Stomach smooth muscle (tissue), 2 donors: ENCODE data around the gene ETV6.
A peak's percentile ranks its signal among the peaks of the same experiment; 100 is the strongest.
"Not testable (repeated sequence)": the region's sequence is repeated elsewhere in the genome, so short reads cannot be mapped to it uniquely, and the experiment has no call there.

Experiments used
- H3K27ac ChIP-seq: one replicate; pipeline ENCODE4 v1.7.0; 2013; ENCODE audit warnings: mild to moderate bottlenecking, low read length, inconsistent platforms
- H3K27me3 ChIP-seq, 2 donors: one replicate each; pipeline ENCODE4 v1.7.0; 2013; ENCODE audit warnings: low read length in 2 of 2; ENCODE audit not compliant: insufficient read depth in 2 of 2, control insufficient read depth in 1 of 2
- H3K36me3 ChIP-seq, 2 donors: one replicate each; pipeline ENCODE4 v1.7.0; 2013; ENCODE audit warnings: low read length in 2 of 2; ENCODE audit not compliant: control insufficient read depth in 2 of 2, insufficient read depth in 2 of 2
- H3K4me1 ChIP-seq: one replicate; pipeline ENCODE4 v1.7.0; 2013; ENCODE audit warnings: low read length; ENCODE audit not compliant: control insufficient read depth, insufficient read depth
- H3K4me3 ChIP-seq, 2 donors: one replicate each; pipeline ENCODE4 v1.7.0; 2013; ENCODE audit warnings: low read length in 2 of 2
- H3K9ac ChIP-seq, 2 donors: one replicate each; pipeline ENCODE4 v1.7.0; 2013; ENCODE audit warnings: low read length in 2 of 2, mild to moderate bottlenecking in 1 of 2
- H3K9me3 ChIP-seq, 2 donors: one replicate each; pipeline ENCODE4 v1.7.0; 2013; ENCODE audit warnings: low read length in 2 of 2; ENCODE audit not compliant: control insufficient read depth in 2 of 2
- donor health status: healthy.
- donor health status: Pancreatic carcinoma.

The ETV6 gene

DNA sequence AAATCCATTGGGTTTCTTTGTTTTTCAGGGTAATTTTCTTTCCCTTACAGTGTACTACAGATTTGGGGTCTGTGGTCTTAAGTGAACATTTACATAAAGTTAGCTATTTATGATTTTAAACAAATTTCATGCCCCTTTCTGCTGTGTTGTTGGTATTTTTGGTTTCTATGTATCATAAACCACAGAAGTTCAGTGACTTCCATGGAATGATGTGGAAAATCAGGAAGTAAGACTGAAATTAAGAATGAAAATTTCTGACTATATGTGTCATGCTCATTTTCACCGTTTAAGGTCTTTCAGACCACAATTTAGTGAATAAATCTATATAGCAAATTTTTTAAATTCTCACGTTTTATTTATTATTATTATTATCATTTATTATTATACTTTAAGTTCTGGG lies 31.7 kb downstream of the ETV6 start:
- no peaks in the 10 kb centered on the region for H3K9me3 ChIP-seq
- no peak overlapping the region for H3K9ac ChIP-seq
- H3K27me3 ChIP-seq = no peaks in the 10 kb centered on the region
- no peak overlapping the region for H3K27ac ChIP-seq
- H3K36me3 ChIP-seq = peaks cover 0 to 2% of the 10 kb centered on the region in 2 donors
- no peak overlapping the region for H3K4me3 ChIP-seq
- peaks cover 12% of the 10 kb centered on the region for H3K4me1 ChIP-seq

- not testable (repeated sequence) for H3K9me3 ChIP-seq, H3K27ac ChIP-seq, H3K36me3 ChIP-seq, H3K27me3 ChIP-seq, H3K4me3 ChIP-seq, H3K9ac ChIP-seq
- peaks cover 10% of the 10 kb centered on the region for H3K4me1 ChIP-seq
These were observed 32.2 kb downstream of the ETV6 start for GRCh38 chr12:11681695-11682094.

DNA sequence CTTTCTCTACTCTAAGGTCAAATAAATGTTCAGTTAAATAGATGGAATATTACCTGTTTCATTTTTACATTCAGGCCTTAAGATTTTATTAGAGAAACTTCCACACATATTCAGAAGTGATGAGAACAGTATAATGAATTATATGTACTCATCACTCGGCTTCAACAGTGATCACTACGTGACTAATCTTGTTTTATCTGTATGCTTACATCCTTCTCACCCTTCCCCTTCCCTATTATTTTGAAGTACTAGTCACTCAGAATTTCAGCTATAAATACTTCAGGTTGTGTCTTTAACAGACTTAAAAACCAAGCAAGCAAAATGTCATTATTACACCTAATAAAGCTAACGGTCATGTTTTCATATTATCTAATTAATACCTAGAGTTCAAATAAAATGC lies 34.9 kb downstream of the ETV6 start:
- no peaks in the 10 kb centered on the region for H3K9me3 ChIP-seq
- no peak overlapping the region for H3K4me3 ChIP-seq
- no peak overlapping the region for H3K9ac ChIP-seq
- H3K27ac ChIP-seq = no peak overlapping the region
- no peaks in the 10 kb centered on the region for H3K27me3 ChIP-seq
- H3K4me1 ChIP-seq = peaks cover 20% of the 10 kb centered on the region
- no peaks in the 10 kb centered on the region for H3K36me3 ChIP-seq

DNA sequence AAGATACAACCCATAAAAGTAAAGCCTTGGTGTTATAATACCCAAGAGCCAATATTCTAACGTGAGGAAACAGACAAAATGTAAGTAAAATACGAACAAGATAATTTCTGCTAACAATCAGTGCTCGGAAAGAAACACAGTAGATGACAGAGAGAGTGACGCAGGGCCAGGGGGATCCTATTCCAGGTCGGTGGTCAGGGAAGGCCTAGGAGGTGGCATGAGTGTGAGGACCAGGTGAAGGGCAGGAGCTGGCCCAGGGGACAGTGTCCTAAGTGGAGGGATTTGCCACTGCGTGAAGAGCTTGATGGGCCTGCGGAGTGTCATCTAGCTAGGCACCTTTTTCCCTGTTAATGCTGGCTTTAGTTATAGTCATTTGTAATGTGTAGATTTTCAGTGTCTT lies 35.3 kb downstream of the ETV6 start:
- H3K9ac ChIP-seq = no peak overlapping the region
- no peaks in the 10 kb centered on the region for H3K9me3 ChIP-seq
- peaks cover 21% of the 10 kb centered on the region for H3K4me1 ChIP-seq
- no peak overlapping the region for H3K27ac ChIP-seq
- H3K4me3 ChIP-seq = no peak overlapping the region
- no peaks in the 10 kb centered on the region for H3K36me3 ChIP-seq
- no peaks in the 10 kb centered on the region for H3K27me3 ChIP-seq

DNA sequence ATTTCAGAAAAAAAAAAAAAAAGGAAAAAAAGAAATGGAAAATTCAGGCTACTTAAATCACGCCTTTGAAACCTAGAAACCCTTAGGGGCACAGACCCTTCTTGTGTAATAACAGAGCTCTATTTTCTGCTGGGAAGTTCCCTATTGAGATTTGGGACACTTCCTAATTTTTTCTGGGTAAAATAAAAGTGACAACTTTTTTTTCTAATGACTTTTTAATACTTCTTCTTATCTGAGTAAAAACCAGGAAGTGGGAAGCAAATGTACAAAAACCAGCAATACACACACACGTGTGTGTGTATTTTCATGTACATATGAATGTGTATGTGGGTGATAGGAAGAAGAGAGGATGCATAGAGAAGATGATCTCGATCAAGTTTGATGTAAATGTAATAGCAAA lies 35.8 kb downstream of the ETV6 start:
- H3K9me3 ChIP-seq = no peaks in the 10 kb centered on the region
- H3K27ac ChIP-seq = no peak overlapping the region
- H3K4me1 ChIP-seq = peaks cover 24% of the 10 kb centered on the region

GRCh38 chr12:11685716-11686115 lies 36.2 kb downstream of the ETV6 start:
- no peak overlapping the region for H3K27ac ChIP-seq
- no peaks in the 10 kb centered on the region for H3K36me3 ChIP-seq
- no peak overlapping the region for H3K4me3 ChIP-seq
- peak overlapping the region in 1 of 2 donors; percentile 2 for H3K9ac ChIP-seq
- H3K9me3 ChIP-seq = no peaks in the 10 kb centered on the region
- peaks cover 24% of the 10 kb centered on the region for H3K4me1 ChIP-seq
- no peaks in the 10 kb centered on the region for H3K27me3 ChIP-seq

More for the DNA sequence above, 35.8 kb downstream of the ETV6 start:
- no peak overlapping the region for H3K9ac ChIP-seq
- H3K27me3 ChIP-seq = no peaks in the 10 kb centered on the region
- H3K4me3 ChIP-seq = no peak overlapping the region
- no peaks in the 10 kb centered on the region for H3K36me3 ChIP-seq

- Histone ChIP-seq H3K36me3 (no peaks in the 10 kb centered on the region), H3K4me1 (peaks cover 24% of the 10 kb centered on the region), H3K4me3 (no peak overlapping the region), H3K27me3 (no peaks in the 10 kb centered on the region), H3K9ac (no peak overlapping the region), H3K9me3 (no peaks in the 10 kb centered on the region), H3K27ac (no peak overlapping the region)
These were observed 36.6 kb downstream of the ETV6 start for GRCh38 chr12:11686120-11686519.

GRCh38 chr12:11687528-11687927 lies 38.1 kb downstream of the ETV6 start:
- Histone ChIP-seq H3K9ac (no peak overlapping the region), H3K27ac (peak overlapping the region; percentile 53), H3K27me3 (no peaks in the 10 kb centered on the region), H3K36me3 (no peaks in the 10 kb centered on the region), H3K9me3 (no peaks in the 10 kb centered on the region), H3K4me1 (peaks cover 24% of the 10 kb centered on the region), H3K4me3 (peak overlapping the region in 1 of 2 donors; percentile 28)

GRCh38 chr12:11688379-11688778 lies 38.9 kb downstream of the ETV6 start:
- no peak overlapping the region for H3K4me3 ChIP-seq
- H3K36me3 ChIP-seq = no peaks in the 10 kb centered on the region
- peak overlapping the region; percentile 53 for H3K27ac ChIP-seq
- no peaks in the 10 kb centered on the region for H3K9me3 ChIP-seq
- peak overlapping the region; percentile 34 to 42 for H3K9ac ChIP-seq
- H3K4me1 ChIP-seq = peaks cover 27% of the 10 kb centered on the region
- H3K27me3 ChIP-seq = no peaks in the 10 kb centered on the region

DNA sequence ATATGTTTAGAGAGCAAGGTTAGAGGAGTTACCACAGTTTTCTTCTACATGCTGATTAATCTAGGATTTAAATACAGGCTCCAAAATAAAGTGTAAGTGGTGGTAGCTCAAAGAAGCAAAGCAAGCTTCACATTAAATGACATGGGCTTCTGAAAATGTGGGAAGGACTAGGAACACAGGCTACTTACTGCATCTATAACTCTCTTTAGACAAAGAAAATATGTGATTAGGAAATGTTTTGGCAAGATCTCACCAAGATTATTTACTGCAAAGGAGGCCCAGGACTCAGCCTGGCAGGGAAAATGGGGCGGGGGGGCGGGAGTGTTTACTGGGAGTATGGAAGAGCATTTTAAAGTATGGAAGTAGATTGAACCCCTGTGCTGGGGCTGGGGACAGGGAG lies 39.4 kb downstream of the ETV6 start:
- H3K9me3 ChIP-seq = no peaks in the 10 kb centered on the region
- H3K9ac ChIP-seq = peak overlapping the region; percentile 34 to 42
- peaks cover 32% of the 10 kb centered on the region for H3K4me1 ChIP-seq
- no peaks in the 10 kb centered on the region for H3K36me3 ChIP-seq
- no peak overlapping the region for H3K4me3 ChIP-seq
- peak overlapping the region; percentile 53 for H3K27ac ChIP-seq
- H3K27me3 ChIP-seq = no peaks in the 10 kb centered on the region

GRCh38 chr12:11689591-11690186 lies 40.2 kb downstream of the ETV6 start:
- Histone ChIP-seq H3K9me3 (no peaks in the 10 kb centered on the region), H3K36me3 (no peaks in the 10 kb centered on the region), H3K27me3 (no peaks in the 10 kb centered on the region), H3K4me3 (peak overlapping the region in 1 of 2 donors; percentile 22), H3K9ac (no peak overlapping the region), H3K27ac (peak overlapping the region; percentile 41), H3K4me1 (peaks cover 36% of the 10 kb centered on the region)
